NCI-H345 treated with DMSO at 0.1 percent for 48 hours (cell line): ENCODE data around the gene RPS15A.
"Not testable (repeated sequence)": the region's sequence is repeated elsewhere in the genome, so short reads cannot be mapped to it uniquely, and the experiment has no call there.

Experiments used
- DNase-seq: peaks from one replicate; lab custom pipeline; 2025; ENCODE audit not compliant: unreplicated experiment; lab: John Stamatoyannopoulos, UW

Gene RPS15A

GRCh38 chr16:18797746-18798145, 7.6 kb upstream of the RPS15A start:
- no peak for DNase-seq

- no peak for DNase-seq
Observed at GRCh38 chr16:18796377-18796776, 6.2 kb upstream of the RPS15A start.

- no peak for DNase-seq
Observed at GRCh38 chr16:18792836-18793433, 2.8 kb upstream of the RPS15A start.

- no peak for DNase-seq
Observed at GRCh38 chr16:18789515-18789849, 652 bp downstream of the RPS15A start.

- DNase-seq: no peak
Observed at GRCh38 chr16:18788828-18789514, 1.2 kb downstream of the RPS15A start.

GRCh38 chr16:18784917-18785623, 5.1 kb downstream of the RPS15A start:
- no peak for DNase-seq

GRCh38 chr16:18783430-18784341, 6.4 kb downstream of the RPS15A start:
- DNase-seq: no peak

- DNase-seq: no peak
Observed at GRCh38 chr16:18782697-18783429, 7.3 kb downstream of the RPS15A start.

- not testable (repeated sequence) for DNase-seq
Observed at GRCh38 chr16:18781232-18781631, 8.9 kb downstream of the RPS15A start.

GRCh38 chr16:18780460-18781026, 9.6 kb downstream of the RPS15A start:
- not testable (repeated sequence) for DNase-seq

GRCh38 chr16:18777664-18778063, 12.5 kb downstream of the RPS15A start:
- not testable (repeated sequence) for DNase-seq

- not testable (repeated sequence) for DNase-seq
Observed at GRCh38 chr16:18776334-18776733, 13.8 kb downstream of the RPS15A start.

- not testable (repeated sequence) for DNase-seq
Observed at GRCh38 chr16:18774651-18775050, 15.5 kb downstream of the RPS15A start.

- DNase-seq: not testable (repeated sequence)
Observed at GRCh38 chr16:18772171-18772570, 18.0 kb downstream of the RPS15A start.

- DNase-seq: not testable (repeated sequence)
Observed at GRCh38 chr16:18770336-18770962, 19.7 kb downstream of the RPS15A start.

GRCh38 chr16:18767217-18767616, 22.9 kb downstream of the RPS15A start:
- DNase-seq: not testable (repeated sequence)

GRCh38 chr16:18762713-18763112, 27.4 kb downstream of the RPS15A start:
- not testable (repeated sequence) for DNase-seq

- peak; percentile 3 for DNase-seq
Observed at GRCh38 chr16:18759598-18760520, 30.3 kb downstream of the RPS15A start.
